ENCODE results near the gene SPACDR. TPM values are rescaled to one million over a fixed set of nuclear protein-coding genes. Genes with fewer than 3 reads are reported as not detected.

The SPACDR gene
- total and polyA plus RNA-seq, 9 of the 15 experiments (the other 6 are each of a cell fraction or from before 2014, with no cell fraction given), result 0.07 to 0.55 (median 0.14) TPM; not detected in 1

DNA sequence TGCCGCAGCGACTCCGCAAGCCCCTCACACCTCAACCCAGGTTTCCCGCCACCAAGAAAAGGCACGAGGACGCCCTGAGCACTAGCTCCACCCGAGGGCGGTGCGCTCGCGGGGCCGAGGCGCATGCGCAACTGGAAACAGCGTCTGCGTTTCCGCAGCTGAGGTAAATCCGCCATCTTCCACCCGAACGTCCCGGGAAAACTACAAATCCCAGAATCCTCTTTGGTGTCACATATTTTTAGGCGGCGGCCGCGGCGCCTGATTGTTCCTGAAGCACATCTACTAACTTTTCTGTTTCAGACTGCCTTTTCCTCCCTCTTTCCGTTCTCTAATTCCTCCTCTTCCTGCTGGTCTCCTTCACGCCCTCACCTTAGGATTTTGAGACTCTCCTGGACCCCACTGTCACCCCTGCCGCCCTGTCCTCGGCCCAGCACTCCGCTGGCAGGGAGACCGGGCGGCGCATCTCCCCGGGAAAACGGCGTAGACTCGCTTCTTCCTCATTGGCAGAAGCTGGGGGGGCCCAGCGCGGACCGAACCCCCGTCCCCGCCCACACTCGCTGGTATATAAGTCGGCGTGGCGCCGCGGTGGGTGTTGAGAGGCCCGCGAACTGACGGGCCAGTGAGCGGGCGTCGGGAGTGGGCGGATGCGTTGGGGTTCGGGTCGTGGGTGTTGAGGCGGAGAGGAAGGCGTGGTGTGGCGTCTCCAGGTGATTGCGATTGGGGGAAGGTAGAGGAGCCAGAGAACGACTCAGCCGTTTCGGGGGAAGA lies 35.7 kb downstream of the SPACDR start, which contains the start of gene ZCWPW1 (continued):
- TF ChIP-seq, protein P1, sequence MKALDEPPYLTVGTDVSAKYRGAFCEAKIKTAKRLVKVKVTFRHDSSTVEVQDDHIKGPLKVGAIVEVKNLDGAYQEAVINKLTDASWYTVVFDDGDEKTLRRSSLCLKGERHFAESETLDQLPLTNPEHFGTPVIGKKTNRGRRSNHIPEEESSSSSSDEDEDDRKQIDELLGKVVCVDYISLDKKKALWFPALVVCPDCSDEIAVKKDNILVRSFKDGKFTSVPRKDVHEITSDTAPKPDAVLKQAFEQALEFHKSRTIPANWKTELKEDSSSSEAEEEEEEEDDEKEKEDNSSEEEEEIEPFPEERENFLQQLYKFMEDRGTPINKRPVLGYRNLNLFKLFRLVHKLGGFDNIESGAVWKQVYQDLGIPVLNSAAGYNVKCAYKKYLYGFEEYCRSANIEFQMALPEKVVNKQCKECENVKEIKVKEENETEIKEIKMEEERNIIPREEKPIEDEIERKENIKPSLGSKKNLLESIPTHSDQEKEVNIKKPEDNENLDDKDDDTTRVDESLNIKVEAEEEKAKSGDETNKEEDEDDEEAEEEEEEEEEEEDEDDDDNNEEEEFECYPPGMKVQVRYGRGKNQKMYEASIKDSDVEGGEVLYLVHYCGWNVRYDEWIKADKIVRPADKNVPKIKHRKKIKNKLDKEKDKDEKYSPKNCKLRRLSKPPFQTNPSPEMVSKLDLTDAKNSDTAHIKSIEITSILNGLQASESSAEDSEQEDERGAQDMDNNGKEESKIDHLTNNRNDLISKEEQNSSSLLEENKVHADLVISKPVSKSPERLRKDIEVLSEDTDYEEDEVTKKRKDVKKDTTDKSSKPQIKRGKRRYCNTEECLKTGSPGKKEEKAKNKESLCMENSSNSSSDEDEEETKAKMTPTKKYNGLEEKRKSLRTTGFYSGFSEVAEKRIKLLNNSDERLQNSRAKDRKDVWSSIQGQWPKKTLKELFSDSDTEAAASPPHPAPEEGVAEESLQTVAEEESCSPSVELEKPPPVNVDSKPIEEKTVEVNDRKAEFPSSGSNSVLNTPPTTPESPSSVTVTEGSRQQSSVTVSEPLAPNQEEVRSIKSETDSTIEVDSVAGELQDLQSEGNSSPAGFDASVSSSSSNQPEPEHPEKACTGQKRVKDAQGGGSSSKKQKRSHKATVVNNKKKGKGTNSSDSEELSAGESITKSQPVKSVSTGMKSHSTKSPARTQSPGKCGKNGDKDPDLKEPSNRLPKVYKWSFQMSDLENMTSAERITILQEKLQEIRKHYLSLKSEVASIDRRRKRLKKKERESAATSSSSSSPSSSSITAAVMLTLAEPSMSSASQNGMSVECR (CRISPR knock-in tag; IDR thresholded peaks at IDR 0.05), result peak; percentile 72; the same call in 1 of the 2 replicates
- TF ChIP-seq TRIM24 (IDR thresholded peaks at IDR 0.05) (peak; percentile 69 to 79), NR1H2 (CRISPR knock-in tag; IDR thresholded peaks at IDR 0.05) (peak; percentile 97; the same call in 1 of the 2 replicates), CLOCK (CRISPR knock-in tag; IDR thresholded peaks at IDR 0.05; ENCODE audit: borderline replicate concordance) (no peak), RBM39 (optimal IDR thresholded peaks at IDR 0.05; ENCODE audit: low read depth, low read length) (no peak), IFI16 (CRISPR knock-in tag; IDR thresholded peaks at IDR 0.05) (no peak), RAD21 (CRISPR knock-in tag; conservative IDR thresholded peaks at IDR 0.05 in 1 of 2, IDR thresholded peaks at IDR 0.05 in 1 of 2) (no peak; a peak in 1 of 4 replicates), ESRRA (IDR thresholded peaks at IDR 0.05; ENCODE audit: borderline replicate concordance, low read depth) (peak; percentile 49; the same call in 1 of the 2 replicates), ARID3A (IDR thresholded peaks at IDR 0.05; ENCODE audit: borderline replicate concordance, low read depth, low read length) (no peak), PHF8 (IDR thresholded peaks at IDR 0.05; ENCODE audit: borderline replicate concordance, low read length) (peak; percentile 83)

Measured in K562 (cell line).